Lower lobe of right lung (tissue), 2 donors: ENCODE data around the gene PTPN23. TPM values are rescaled to one million over a fixed set of nuclear protein-coding genes. Genes with fewer than 3 reads are reported as not detected.

ENCODE experiments used
- ATAC-seq, 2 donors: fragments of 200-7000 bp; cut with Tn5 transposase; one replicate each; pipeline ENCODE4 v1.9.1; 2020 to 2022; ENCODE audit warnings: mild to moderate bottlenecking in 2 of 2, moderate library complexity in 2 of 2
- DNase-seq: peaks from one replicate; pipeline ENCODE4 v3.0.0-alpha.2; 2020
- H3K27ac ChIP-seq: fragments of 200-600 bp; one replicate; pipeline ENCODE4 v1.8.0; 2022
- H3K27me3 ChIP-seq: fragments of 200-600 bp; one replicate; pipeline ENCODE4 v1.8.0; 2022; ENCODE audit warnings: low read depth
- H3K36me3 ChIP-seq: fragments of 200-600 bp; one replicate; pipeline ENCODE4 v1.8.0; 2022; ENCODE audit warnings: mild to moderate bottlenecking
- H3K4me1 ChIP-seq: fragments of 200-600 bp; one replicate; pipeline ENCODE4 v1.8.0; 2022
- H3K4me3 ChIP-seq: fragments of 200-600 bp; one replicate; pipeline ENCODE4 v1.8.0; 2022; ENCODE audit warnings: mild to moderate bottlenecking
- H3K9me3 ChIP-seq: fragments of 200-600 bp; one replicate; pipeline ENCODE4 v1.8.0; 2022
- CTCF ChIP-seq: fragments of 200-600 bp; IDR thresholded peaks from one replicate; pipeline ENCODE4 v1.8.0; 2022; ENCODE audit warnings: antibody characterized with exemption, mild to moderate bottlenecking
- intact Hi-C: fragments of 100-400 bp; cut with DNase I; formaldehyde crosslinking; loops from one replicate; pipeline ENCODE4 v1.11.0; 2022
- total RNA-seq: library from RNA; stranded (reverse); fragmentation: NEBNext Ultra II Directional; extraction: Animal tissue kit (Norgen Biotek cat#: 25700); gene quantifications from one replicate; pipeline ENCODE4 v1.2.1, GENCODE V29; 2021
- donor health status: DM: no; HTN: yes; CAD: no; lungs with severe emphysema.

The PTPN23 gene
- total RNA-seq, 1 donor from 2014 or later = 40.4 TPM

GRCh38 chr3:47407896-47408838 lies 27.3 kb downstream of the PTPN23 start:
- intact Hi-C loops = no loop called here
- Histone ChIP-seq H3K4me1 (peaks cover 19% of the 10 kb centered on the region), H3K36me3 (peaks cover 80% of the 10 kb centered on the region), H3K27me3 (no peaks in the 10 kb centered on the region), H3K27ac (no peak overlapping the region), H3K4me3 (no peak overlapping the region), H3K9me3 (no peaks in the 10 kb centered on the region)
- ATAC-seq = no peak
- no peak for TF ChIP-seq CTCF
- DNase-seq = no peak

GRCh38 chr3:47408839-47409229 lies 28.0 kb downstream of the PTPN23 start:
- Histone ChIP-seq H3K36me3 (peaks cover 80% of the 10 kb centered on the region), H3K27me3 (no peaks in the 10 kb centered on the region), H3K4me1 (peaks cover 19% of the 10 kb centered on the region), H3K27ac (no peak overlapping the region), H3K9me3 (no peaks in the 10 kb centered on the region), H3K4me3 (no peak overlapping the region)
- ATAC-seq (no peak), DNase-seq (no peak)
- no peak for TF ChIP-seq CTCF
- intact Hi-C loops = no loop called here

GRCh38 chr3:47409284-47409683 lies 28.5 kb downstream of the PTPN23 start:
- no peak for TF ChIP-seq CTCF
- Histone ChIP-seq H3K36me3 (peaks cover 85% of the 10 kb centered on the region), H3K4me1 (peaks cover 15% of the 10 kb centered on the region), H3K27me3 (no peaks in the 10 kb centered on the region), H3K27ac (no peak overlapping the region), H3K4me3 (no peak overlapping the region), H3K9me3 (no peaks in the 10 kb centered on the region)
- ATAC-seq (no peak), DNase-seq (no peak)
- intact Hi-C loops = no loop called here

- intact Hi-C loops = no loop called here
Observed at GRCh38 chr3:47409688-47410416, 29.0 kb downstream of the PTPN23 start.

GRCh38 chr3:47410417-47410720 lies 29.5 kb downstream of the PTPN23 start:
- Histone ChIP-seq H3K27ac (no peak overlapping the region), H3K27me3 (no peaks in the 10 kb centered on the region), H3K4me1 (peaks cover 4% of the 10 kb centered on the region), H3K36me3 (peaks cover 93% of the 10 kb centered on the region), H3K9me3 (no peaks in the 10 kb centered on the region), H3K4me3 (no peak overlapping the region)
- no peak for DNase-seq
- TF ChIP-seq CTCF = no peak
- intact Hi-C loops = no loop called here
- ATAC-seq = no peak

More at GRCh38 chr3:47409688-47410416, 29.0 kb downstream of the PTPN23 start:
- peaks cover 9% of the 10 kb centered on the region for H3K4me1 ChIP-seq
- no peak overlapping the region for H3K27ac ChIP-seq
- no peaks in the 10 kb centered on the region for H3K27me3 ChIP-seq
- H3K9me3 ChIP-seq = no peaks in the 10 kb centered on the region
- DNase-seq (no peak), ATAC-seq (no peak)
- H3K4me3 ChIP-seq = no peak overlapping the region
- no peak for TF ChIP-seq CTCF
- H3K36me3 ChIP-seq = peaks cover 90% of the 10 kb centered on the region
